GDM1 (cell line): ENCODE results near the gene FAM83B.

Experiments used
- DNase-seq: peaks from one replicate; lab custom pipeline; 2025; lab: John Stamatoyannopoulos, UW

The FAM83B gene

DNA sequence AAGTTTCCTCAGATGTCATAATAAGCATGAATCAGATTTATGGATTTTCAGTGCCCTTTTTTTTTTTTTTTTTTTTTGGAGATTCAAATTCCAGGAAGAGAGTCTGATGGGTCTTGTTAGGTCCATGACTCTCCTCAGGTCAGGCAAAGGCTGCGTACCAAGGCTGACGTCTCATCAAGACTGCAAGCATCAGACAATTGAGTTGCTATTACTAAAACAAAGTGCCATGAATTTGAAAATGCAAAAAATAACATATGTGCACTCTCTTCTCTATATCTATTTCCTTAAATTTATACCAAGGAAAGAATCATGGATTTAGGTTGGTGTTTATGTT lies 134.7 kb downstream of the FAM83B start:
- DNase-seq, result no peak

DNA sequence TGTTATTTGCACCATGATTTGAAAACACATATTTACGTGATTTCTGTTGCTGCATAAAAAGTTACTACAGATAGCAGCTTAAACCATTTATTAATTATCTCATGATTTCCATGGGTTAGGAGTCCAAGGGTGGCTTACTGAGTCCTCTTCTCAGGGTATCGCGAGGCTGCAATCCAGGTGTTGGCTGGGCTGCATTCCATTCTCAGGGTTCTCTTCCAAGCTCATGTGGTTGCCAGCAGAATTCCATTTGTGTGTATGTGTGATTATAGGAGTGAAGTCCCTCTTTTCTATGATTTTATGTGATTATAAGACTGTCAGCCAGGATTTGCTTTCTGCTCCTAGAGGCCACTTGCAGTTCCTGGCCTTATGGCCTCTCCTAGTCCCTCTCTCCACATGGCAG lies 135.1 kb downstream of the FAM83B start:
- DNase-seq, result no peak

DNA sequence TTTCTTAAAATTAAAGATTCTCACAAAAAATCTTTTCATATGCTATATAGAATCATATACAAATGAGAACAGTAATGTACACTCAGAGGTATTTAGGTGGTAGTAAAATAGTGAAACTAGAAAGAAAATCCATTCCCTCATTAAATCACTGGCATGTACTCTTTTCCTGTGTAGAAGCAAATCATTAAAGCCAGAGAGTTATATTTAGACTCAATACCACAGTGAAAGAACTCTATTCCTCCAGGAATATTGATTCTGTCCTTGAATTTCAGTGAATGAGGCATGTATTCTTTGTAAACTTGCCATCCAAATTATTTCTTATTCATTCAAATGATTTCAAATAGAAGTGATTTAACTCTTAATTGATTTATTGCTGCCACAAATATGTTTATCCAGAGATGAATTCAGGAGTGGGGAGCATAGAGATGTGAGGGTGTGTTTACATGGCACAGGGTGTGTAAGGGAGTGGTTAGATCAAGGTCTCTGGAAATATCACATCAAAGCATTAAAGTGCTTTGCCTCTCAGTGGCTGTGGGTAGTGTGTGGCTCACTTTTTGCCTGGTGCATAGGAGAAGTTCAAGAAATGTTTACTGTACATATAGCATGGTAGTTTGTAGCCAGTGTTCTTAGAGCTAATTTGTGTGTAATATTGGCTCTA lies 141.2 kb downstream of the FAM83B start:
- DNase-seq, result no peak

DNA sequence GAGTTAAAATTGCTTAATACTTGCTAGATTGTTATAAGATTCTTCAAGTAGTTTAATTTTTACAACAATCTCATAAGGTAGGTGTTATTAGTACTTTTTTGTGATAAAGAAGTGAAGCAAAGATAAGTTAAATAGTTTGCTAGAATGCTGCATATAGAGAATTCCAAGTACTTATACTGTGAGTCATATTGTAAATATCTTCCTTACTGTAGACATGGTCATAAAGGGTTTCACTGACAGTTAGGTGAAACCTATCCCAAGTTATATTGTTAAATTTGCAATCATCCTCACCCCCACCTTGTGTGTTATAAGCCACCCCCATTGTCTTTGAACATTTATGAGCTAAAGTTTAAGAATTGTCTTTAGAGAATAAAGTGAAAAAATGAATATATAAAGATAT lies 142.0 kb downstream of the FAM83B start:
- DNase-seq, result no peak

DNA sequence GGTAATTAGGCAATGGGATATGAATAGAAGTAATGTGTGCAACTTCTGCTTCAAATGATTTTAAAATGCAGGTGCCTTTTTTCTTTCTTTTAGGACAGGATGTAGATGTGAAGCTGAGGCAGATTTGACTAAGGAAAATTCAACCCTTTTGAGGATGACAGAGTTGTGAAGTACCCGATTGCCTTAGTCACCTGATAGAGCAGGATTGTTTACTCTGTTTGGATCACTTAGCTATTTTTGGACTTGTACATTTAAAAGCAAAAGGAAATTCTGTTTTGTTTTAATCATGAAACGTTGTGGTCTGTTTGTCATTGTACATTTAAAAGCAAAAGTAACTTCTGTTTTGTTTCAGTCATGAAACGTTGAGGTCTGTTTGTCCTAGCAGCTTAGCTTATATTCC lies 143.4 kb downstream of the FAM83B start:
- DNase-seq, result no peak
